Measurements from ENCODE around the gene PCDH1.

Gene PCDH1

DNA sequence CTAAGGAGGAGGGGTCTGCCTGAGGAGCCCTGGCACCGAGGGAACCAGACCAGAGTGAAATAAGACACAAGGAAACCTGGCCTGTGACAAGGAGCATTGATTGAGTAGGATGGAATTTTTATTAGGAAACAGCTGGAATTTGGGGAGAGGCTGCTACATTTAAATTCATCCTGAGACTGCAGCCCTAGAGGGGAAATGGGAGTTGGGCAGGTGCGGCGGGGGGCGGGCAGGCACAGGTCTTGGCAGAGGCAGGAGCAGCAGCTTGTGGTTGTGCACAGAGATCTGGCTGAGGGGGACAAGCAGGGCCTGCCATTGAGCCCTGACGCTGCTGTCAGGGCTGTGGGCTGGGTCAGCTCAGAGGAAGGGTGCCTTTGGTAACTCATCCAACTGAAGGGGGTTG lies 71.6 kb downstream of the PCDH1 start:
- no peak for DNase-seq

DNA sequence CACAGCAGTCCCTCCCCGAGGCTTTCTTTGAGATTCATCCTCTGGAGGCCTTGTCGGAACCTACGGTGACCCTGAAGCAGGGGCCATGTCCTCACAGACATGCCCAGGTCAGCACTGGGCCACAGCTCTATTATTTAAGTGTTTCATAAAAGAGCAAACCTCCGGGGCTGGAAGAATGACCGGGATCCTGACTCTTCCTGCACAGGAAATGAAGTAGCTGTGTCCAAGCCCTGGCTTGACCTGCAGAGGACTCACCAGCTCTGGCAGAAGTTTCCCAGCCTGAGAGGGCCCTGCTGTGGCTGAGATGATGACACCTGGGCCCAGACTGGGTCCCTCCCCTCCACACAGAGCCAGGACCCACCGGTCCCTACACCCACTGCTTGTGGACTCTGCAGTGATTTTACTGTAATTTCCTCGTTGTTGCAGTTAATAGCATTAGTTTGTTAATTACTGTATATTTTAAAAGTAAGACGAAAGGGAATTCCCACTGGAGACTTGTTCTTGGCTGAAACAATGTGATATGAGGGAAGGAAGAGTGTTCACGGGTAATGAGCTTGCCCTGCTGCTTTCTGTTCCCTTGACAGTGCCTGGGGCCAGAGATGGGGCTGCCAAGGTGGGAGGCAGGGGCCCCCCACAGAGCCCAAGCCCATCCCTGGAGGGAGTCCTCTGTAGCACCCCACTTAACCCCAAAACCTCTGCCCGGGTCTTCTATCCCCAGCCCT lies 72.2 kb downstream of the PCDH1 start:
- DNase-seq, result no peak

DNA sequence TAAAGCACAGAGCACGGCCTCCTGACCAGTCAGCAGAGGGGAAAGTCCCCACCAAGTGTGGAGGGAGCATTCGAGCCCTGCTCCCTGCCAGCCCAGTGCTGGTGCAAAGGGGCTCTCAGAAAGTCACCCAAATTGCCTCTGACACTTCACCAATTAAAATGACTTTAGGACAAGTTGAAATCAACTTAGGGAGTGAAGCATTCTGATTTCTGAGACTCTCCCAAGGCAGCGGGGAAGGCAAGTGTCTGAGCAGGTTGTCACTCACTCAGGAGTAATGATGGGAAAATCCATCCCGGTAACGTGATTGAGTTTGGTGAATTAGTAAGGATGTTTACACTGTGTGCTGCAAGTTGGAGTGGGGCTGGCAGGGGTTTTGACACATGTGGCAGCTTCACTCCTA lies 73.7 kb downstream of the PCDH1 start:
- no peak for DNase-seq
